Activated CD8-positive, alpha-beta memory T cell treated with anti-CD3 and anti-CD28 coated beads, Interleukin-2, amount 50 U/mL, for 48 hours (primary cell): ENCODE measurements around the gene CRYGS.
A peak's percentile ranks its signal among the peaks of the same experiment; 100 is the strongest.
"Not testable (repeated sequence)": the region's sequence is repeated elsewhere in the genome, so short reads cannot be mapped to it uniquely, and the experiment has no call there.

Source experiments
- DNase-seq: peaks from one replicate; pipeline ENCODE4 v3.0.0-alpha.2; 2020

Gene CRYGS

GRCh38 chr3:186516646-186517045 lies 27.5 kb downstream of the CRYGS start:
- no peak for DNase-seq

GRCh38 chr3:186515125-186515524 lies 29.1 kb downstream of the CRYGS start:
- no peak for DNase-seq

- no peak for DNase-seq
Observed at GRCh38 chr3:186514296-186515002, 29.7 kb downstream of the CRYGS start.

GRCh38 chr3:186513386-186513785 lies 30.8 kb downstream of the CRYGS start:
- DNase-seq, result no peak

GRCh38 chr3:186512570-186513302 lies 31.4 kb downstream of the CRYGS start:
- DNase-seq, result no peak

- DNase-seq, result no peak
Observed at GRCh38 chr3:186511702-186512101, 32.5 kb downstream of the CRYGS start.

GRCh38 chr3:186511245-186511644 lies 32.9 kb downstream of the CRYGS start:
- no peak for DNase-seq

GRCh38 chr3:186510374-186511079 lies 33.7 kb downstream of the CRYGS start:
- no peak for DNase-seq

GRCh38 chr3:186509423-186509822 lies 34.8 kb downstream of the CRYGS start:
- DNase-seq, result no peak

- peak; percentile 69 for DNase-seq
Observed at GRCh38 chr3:186506857-186507256, 37.3 kb downstream of the CRYGS start.

GRCh38 chr3:186506191-186506739 lies 37.9 kb downstream of the CRYGS start:
- no peak for DNase-seq

GRCh38 chr3:186502966-186503712 lies 41.0 kb downstream of the CRYGS start:
- no peak for DNase-seq

GRCh38 chr3:186502138-186502948 lies 41.8 kb downstream of the CRYGS start:
- no peak for DNase-seq

GRCh38 chr3:186499949-186500348 lies 44.2 kb downstream of the CRYGS start:
- DNase-seq, result not testable (repeated sequence)

GRCh38 chr3:186498022-186498421 lies 46.2 kb downstream of the CRYGS start:
- not testable (repeated sequence) for DNase-seq

GRCh38 chr3:186497608-186498007 lies 46.6 kb downstream of the CRYGS start:
- no peak for DNase-seq

GRCh38 chr3:186496635-186497034 lies 47.5 kb downstream of the CRYGS start:
- DNase-seq, result no peak

- DNase-seq, result no peak
Observed at GRCh38 chr3:186496016-186496415, 48.2 kb downstream of the CRYGS start.

- no peak for DNase-seq
Observed at GRCh38 chr3:186493525-186494255, 50.5 kb downstream of the CRYGS start.

- DNase-seq, result no peak
Observed at GRCh38 chr3:186492385-186492984, 51.7 kb downstream of the CRYGS start.

GRCh38 chr3:186489507-186489906 lies 54.7 kb downstream of the CRYGS start:
- no peak for DNase-seq
